ENCODE measurements around the gene CORO7.

The CORO7 gene

GRCh38 chr16:4426021-4426684, 9.8 kb upstream of the CORO7 start:
- no peak for DNase-seq

GRCh38 chr16:4425378-4426020, 9.1 kb upstream of the CORO7 start, which contains the start of gene DNAJA3:
TSS of gene DNAJA3 (plus strand) at chr16:4425868. CDS start at chr16:4425882, 14 bp downstream.
- DNase-seq = peak; percentile 95

- DNase-seq = no peak
Measured at GRCh38 chr16:4420505-4421105, 4.2 kb upstream of the CORO7 start.

- no peak for DNase-seq
Measured at GRCh38 chr16:4419402-4419959, 3.1 kb upstream of the CORO7 start.

GRCh38 chr16:4415538-4416199, 727 bp downstream of the CORO7 start:
- peak; percentile 14 for DNase-seq

- no peak for DNase-seq
Measured at GRCh38 chr16:4414187-4414917, 2.0 kb downstream of the CORO7 start.

- DNase-seq = no peak
Measured at GRCh38 chr16:4412854-4413253, 3.5 kb downstream of the CORO7 start.

GRCh38 chr16:4412159-4412558, 4.2 kb downstream of the CORO7 start:
- no peak for DNase-seq

- no peak for DNase-seq
Measured at GRCh38 chr16:4411684-4412083, 4.7 kb downstream of the CORO7 start.

GRCh38 chr16:4410335-4411075, 5.9 kb downstream of the CORO7 start:
- DNase-seq = peak; percentile 23

GRCh38 chr16:4409081-4409932, 7.1 kb downstream of the CORO7 start:
- peak; percentile 28 for DNase-seq

- no peak for DNase-seq
Measured at GRCh38 chr16:4408323-4408690, 8.1 kb downstream of the CORO7 start.

GRCh38 chr16:4407543-4408322, 8.7 kb downstream of the CORO7 start:
- DNase-seq = no peak

- DNase-seq = no peak
Measured at GRCh38 chr16:4404967-4405696, 11.3 kb downstream of the CORO7 start.

- no peak for DNase-seq
Measured at GRCh38 chr16:4404247-4404966, 12.0 kb downstream of the CORO7 start.

- no peak for DNase-seq
Measured at GRCh38 chr16:4403133-4403949, 13.1 kb downstream of the CORO7 start.

- peak; percentile 60 for DNase-seq
Measured at GRCh38 chr16:4402439-4403132, 13.8 kb downstream of the CORO7 start.

All from DMS79 treated with DMSO at 0.1 percent for 48 hours (cell line).